Limb (tissue), 2 donors: ENCODE data around the gene NACC1.

Source experiments
- DNase-seq, 2 donors: peaks; one replicate each; pipeline ENCODE4 v3.0.0-alpha.2; 2016; ENCODE audit errors: extremely low spot score in 2 of 2

Gene NACC1

GRCh38 chr19:13118424-13119193 is 545 bp downstream of the NACC1 start:
- DNase-seq: peak in 1 of 2 donors; percentile 71

- DNase-seq: no peak
Observed at GRCh38 chr19:13119627-13120026, 1.6 kb downstream of the NACC1 start.

GRCh38 chr19:13120031-13120430 is 2.0 kb downstream of the NACC1 start:
- no peak for DNase-seq

GRCh38 chr19:13120817-13121216 is 2.8 kb downstream of the NACC1 start:
- no peak for DNase-seq

DNA sequence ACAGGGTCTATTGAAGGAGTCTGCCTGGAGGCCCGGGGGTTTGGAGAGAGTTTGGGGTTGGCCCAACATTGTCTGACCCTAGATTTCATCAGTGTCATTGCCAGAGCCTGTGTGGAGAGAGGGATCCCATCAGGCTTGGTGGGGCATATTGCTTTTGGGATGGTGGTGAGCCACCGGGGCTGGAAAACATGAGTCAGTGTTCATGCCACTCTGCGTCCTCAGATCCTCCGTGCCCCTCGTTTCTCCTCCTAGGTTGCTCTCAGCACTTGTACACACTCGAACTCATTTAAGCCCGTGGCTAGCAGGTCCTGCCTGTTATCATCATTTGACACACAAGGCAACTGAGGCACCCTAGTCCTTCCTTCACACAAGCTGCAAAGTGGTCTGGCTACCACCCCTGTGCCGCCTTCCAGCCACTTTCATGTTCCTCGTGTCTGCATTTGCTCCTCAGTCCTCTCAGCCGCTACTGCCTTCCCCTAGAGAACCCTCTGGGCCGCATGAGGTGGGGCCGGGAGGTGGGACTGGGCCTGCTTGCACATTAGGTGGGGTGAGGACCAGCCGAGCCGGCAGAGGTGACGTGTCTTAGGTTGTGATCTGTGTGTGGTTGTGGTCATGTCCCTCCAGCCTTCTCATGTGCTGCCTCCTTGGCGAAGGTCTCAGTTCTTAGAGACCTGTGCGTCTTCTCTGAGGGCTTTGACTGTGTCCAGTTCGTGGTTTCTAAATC is 3.6 kb downstream of the NACC1 start:
- no peak for DNase-seq

DNA sequence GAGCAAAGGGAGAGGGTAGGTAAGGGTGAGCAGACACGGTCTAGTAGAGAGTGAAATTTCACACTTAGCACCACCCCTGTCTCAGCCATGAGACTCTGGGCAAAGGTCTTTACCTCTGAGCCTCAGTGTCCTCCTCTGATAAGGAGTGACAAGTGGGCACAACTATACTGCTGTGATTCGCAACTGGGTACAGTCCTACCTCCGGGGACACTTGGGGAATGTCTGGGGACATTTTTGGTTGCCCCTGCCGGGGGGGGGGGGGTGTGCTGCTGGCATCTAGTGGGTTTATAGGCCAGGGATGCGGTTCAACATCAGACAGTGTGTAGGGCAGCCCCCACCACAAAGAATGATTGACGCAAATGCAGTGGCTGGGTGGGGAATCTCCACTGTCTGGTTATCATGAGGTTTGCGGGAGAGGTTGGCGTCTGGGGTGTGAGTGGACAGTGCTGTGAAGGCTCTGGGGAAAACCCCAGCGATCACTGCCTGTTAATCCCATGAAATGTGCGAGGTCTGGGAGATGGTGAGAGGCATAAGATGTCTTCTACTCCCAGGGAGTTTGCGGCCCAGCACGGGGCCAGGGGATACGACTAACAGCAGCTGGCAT is 4.3 kb downstream of the NACC1 start:
- DNase-seq: no peak

- no peak for DNase-seq
Observed at GRCh38 chr19:13122980-13123957, 5.2 kb downstream of the NACC1 start.

DNA sequence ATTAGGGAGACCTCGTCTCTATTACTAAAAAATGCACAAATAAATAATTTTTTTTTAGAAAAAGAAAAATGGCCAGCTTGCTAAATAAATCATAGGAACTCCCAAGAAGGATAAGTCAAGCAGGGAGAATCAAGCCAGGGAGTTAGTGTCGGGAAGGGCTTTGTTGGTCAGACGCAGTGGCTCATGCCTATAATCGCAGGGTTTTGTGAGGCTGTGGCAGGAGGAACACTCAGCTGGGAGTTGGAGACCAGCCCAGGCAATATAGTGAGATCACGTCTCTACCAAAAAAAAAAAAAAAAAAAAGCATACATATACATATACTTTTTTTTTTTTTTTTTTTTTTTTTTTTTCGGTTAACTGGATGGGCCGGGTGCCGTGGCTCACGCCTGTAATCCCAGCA is 9.0 kb downstream of the NACC1 start:
- DNase-seq: no peak

DNA sequence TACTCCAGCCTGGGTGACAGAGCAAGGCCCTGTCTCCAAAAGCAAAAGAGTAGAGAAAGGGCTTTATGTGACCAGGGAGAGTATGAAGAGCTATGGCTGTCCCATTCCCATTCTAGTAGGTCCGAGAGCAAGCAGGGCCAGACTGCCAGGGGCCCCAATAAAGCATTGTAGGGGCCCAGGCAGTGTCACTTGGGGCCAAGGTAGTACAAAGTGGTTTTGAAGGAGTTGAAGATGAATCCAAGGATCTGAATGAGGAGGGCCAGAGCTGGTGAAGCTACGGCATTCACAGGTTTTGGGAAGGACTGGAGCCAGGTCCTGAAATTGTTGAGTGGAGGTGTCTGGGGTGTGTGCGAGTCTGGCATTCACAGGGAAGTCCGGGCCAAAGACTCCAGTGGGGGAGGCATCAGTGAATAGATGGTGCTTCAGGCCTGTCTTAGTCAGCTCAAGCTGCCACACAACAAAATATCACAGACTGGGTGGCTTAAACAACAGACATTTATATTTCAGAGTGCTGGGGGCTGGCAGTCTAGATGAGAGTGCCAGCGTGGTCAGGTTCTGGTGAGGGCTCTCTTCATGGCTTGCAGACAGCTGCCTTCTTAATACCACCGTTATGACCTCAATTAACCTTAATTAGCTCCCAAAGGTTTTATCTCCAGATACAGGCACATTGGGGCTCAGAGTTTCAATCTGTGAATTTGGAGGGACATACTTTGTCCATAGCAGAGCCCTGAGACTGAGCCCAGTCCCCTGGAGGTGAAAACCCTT is 9.9 kb downstream of the NACC1 start:
- no peak for DNase-seq

- DNase-seq: no peak
Observed at GRCh38 chr19:13128583-13128982, 10.5 kb downstream of the NACC1 start.

GRCh38 chr19:13129384-13129783 is 11.3 kb downstream of the NACC1 start:
- no peak for DNase-seq

DNA sequence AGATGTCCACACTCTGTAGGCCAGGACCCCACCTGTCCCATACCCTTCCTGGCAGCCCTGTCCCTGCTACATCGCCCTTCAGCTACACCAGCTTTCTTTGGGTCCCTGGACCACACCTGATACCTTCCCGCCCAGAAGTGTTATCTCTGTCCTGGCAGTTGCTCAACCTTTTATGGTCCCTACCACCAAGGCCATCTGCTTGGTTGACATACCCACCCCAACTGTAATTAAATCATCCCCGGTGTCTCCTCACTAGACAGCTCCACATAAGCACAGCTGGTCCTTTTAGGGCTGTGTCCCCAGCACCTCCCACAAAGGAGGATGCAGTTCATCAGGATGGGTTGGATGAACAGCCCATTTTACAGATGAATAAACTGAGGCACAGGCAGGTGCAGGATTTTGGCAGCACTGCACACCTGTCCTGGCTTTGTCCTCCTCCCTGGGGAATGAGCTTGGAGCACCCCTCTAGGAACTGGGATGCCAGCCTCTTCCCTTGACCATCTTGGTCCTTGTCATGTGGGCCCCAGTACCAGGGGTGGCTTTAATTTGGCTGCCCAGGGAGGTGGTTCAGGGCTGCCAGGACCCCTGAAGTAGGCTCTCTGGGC is 12.9 kb downstream of the NACC1 start:
- no peak for DNase-seq

DNA sequence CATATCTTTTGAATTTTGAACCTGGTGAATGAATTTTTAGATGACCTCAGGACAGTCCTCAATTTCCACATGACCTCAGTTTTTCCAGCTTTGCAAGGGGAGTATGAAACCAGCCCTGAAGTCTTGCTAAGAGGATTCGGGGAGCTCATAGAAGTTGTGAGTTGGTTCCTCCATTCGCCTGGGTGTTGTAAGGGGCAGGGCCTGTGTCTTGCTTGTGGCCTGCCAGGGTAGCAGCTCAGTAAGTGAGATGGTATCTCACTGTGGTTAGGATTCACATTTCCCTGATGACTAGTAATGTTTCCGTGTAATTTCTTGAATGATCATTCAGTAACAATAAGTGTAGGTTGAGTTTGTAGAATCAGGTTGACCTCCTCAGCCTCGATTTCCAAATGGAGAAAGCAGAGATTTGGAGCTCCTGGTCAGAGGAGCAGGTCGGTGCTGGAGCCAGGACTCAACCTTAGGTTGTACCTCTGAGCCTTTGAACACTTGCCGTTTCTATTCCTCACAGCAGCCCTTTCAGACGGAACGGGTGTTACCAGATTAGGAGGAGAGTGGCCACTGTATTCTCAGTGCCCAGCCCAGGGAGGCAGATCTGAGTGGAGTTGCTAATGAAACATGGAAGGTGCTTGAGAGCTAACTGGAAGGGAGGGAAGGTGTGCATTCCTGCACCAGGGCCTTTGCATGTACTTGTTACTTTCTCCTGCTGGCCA is 14.6 kb downstream of the NACC1 start:
- no peak for DNase-seq

GRCh38 chr19:13133241-13133870 is 15.3 kb downstream of the NACC1 start:
- DNase-seq: no peak

- DNase-seq: no peak
Observed at GRCh38 chr19:13134626-13135025, 16.6 kb downstream of the NACC1 start.

DNA sequence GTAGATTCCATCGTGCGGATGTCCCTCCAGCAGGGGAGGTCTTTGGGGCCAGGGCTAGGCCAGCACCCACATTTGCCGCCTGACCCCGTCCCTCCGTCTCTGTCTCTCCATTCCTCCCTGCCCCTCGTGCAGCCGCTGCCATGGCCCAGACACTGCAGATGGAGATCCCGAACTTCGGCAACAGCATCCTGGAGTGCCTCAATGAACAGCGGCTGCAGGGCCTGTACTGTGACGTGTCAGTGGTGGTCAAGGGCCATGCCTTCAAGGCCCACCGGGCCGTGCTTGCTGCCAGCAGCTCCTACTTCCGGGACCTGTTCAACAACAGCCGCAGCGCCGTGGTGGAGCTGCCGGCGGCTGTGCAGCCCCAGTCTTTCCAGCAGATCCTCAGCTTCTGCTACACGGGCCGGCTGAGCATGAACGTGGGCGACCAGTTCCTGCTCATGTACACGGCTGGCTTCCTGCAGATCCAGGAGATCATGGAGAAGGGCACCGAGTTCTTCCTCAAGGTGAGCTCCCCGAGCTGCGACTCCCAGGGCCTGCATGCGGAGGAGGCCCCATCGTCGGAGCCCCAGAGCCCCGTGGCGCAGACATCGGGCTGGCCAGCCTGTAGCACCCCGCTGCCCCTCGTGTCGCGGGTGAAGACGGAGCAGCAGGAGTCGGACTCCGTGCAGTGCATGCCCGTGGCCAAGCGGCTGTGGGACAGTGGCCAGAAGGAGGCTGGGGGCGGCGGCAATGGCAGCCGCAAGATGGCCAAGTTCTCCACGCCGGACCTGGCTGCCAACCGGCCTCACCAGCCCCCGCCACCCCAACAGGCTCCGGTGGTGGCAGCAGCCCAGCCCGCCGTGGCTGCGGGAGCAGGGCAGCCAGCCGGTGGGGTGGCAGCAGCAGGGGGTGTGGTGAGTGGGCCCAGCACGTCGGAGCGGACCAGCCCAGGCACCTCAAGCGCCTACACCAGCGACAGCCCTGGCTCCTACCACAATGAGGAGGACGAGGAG is 17.3 kb downstream of the NACC1 start:
- no peak for DNase-seq

- DNase-seq: no peak
Observed at GRCh38 chr19:13137290-13137794, 19.3 kb downstream of the NACC1 start.
